ENCODE results near the gene TLE1. TPM values are rescaled to one million over a fixed set of nuclear protein-coding genes. Genes with fewer than 3 reads are reported as not detected.

Gene TLE1
- total RNA-seq, 2 donors from 2014 or later, result 17.1 to 42.8 TPM

GRCh38 chr9:81665322-81665871 is 23.9 kb downstream of the TLE1 start:
- H3K27ac ChIP-seq, result no peak overlapping the region
- H3K4me3 ChIP-seq, result no peak overlapping the region
- H3K9me3 ChIP-seq, result no peaks in the 10 kb centered on the region
- H3K36me3 ChIP-seq, result no peaks in the 10 kb centered on the region
- peaks cover 0 to 22% of the 10 kb centered on the region in 2 donors for H3K4me1 ChIP-seq
- no peaks in the 10 kb centered on the region for H3K27me3 ChIP-seq
- DNase-seq (ENCODE audit: low spot score), result no peak
- TF ChIP-seq CTCF (IDR thresholded peaks at IDR 0.05), result no peak

- no peak overlapping the region for H3K4me3 ChIP-seq
- H3K27me3 ChIP-seq, result no peaks in the 10 kb centered on the region
- DNase-seq (ENCODE audit: low spot score), result no peak
- H3K4me1 ChIP-seq, result peaks cover 0 to 21% of the 10 kb centered on the region in 2 donors
- H3K36me3 ChIP-seq, result no peaks in the 10 kb centered on the region
- no peaks in the 10 kb centered on the region for H3K9me3 ChIP-seq
- H3K27ac ChIP-seq, result no peak overlapping the region
- no peak for TF ChIP-seq CTCF (IDR thresholded peaks at IDR 0.05)
Observed at GRCh38 chr9:81664638-81665222, 24.6 kb downstream of the TLE1 start.

- Histone ChIP-seq H3K9me3 (no peaks in the 10 kb centered on the region), H3K4me1 (peaks cover 0 to 11% of the 10 kb centered on the region in 2 donors), H3K27me3 (no peaks in the 10 kb centered on the region), H3K36me3 (no peaks in the 10 kb centered on the region), H3K4me3 (no peak overlapping the region), H3K27ac (no peak overlapping the region)
- TF ChIP-seq CTCF (IDR thresholded peaks at IDR 0.05), result no peak
- DNase-seq (ENCODE audit: low spot score), result no peak
Observed at GRCh38 chr9:81661339-81661738, 28.0 kb downstream of the TLE1 start.

GRCh38 chr9:81656871-81657337 is 32.4 kb downstream of the TLE1 start:
- H3K9me3 ChIP-seq, result no peaks in the 10 kb centered on the region
- DNase-seq (ENCODE audit: low spot score), result no peak
- no peaks in the 10 kb centered on the region for H3K36me3 ChIP-seq
- no peak overlapping the region for H3K27ac ChIP-seq
- H3K27me3 ChIP-seq, result no peaks in the 10 kb centered on the region
- H3K4me3 ChIP-seq, result no peak overlapping the region
- TF ChIP-seq CTCF (IDR thresholded peaks at IDR 0.05), result no peak
- H3K4me1 ChIP-seq, result no peaks in the 10 kb centered on the region

GRCh38 chr9:81656004-81656403 is 33.3 kb downstream of the TLE1 start:
- DNase-seq (ENCODE audit: low spot score), result no peak
- Histone ChIP-seq H3K36me3 (peaks cover 5% of the 10 kb centered on the region), H3K4me1 (no peaks in the 10 kb centered on the region), H3K9me3 (no peaks in the 10 kb centered on the region), H3K27me3 (no peaks in the 10 kb centered on the region), H3K27ac (no peak overlapping the region), H3K4me3 (no peak overlapping the region)
- no peak for TF ChIP-seq CTCF (IDR thresholded peaks at IDR 0.05)

- Histone ChIP-seq H3K36me3 (peaks cover 5% of the 10 kb centered on the region), H3K9me3 (no peaks in the 10 kb centered on the region), H3K4me1 (no peaks in the 10 kb centered on the region), H3K27me3 (no peaks in the 10 kb centered on the region), H3K27ac (no peak overlapping the region), H3K4me3 (no peak overlapping the region)
- no peak for TF ChIP-seq CTCF (IDR thresholded peaks at IDR 0.05)
- no peak for DNase-seq (ENCODE audit: low spot score)
Observed at GRCh38 chr9:81653240-81653639, 36.1 kb downstream of the TLE1 start.

All from right atrium auricular region (tissue), 2 donors.